H1 (cell line): Measurements from ENCODE around the gene AGPAT3. TPM values are rescaled to one million over a fixed set of nuclear protein-coding genes. Genes with fewer than 3 reads are reported as not detected.

Source experiments
- CTCF ChIA-PET: fragments of 300-600 bp; sonication (Branson Sonifier 250); formaldehyde crosslinking; loops from one replicate; lab custom pipeline; 2021; ENCODE audit not compliant: partially characterized antibody; lab: Charles Lee
- POLR2A ChIA-PET: fragments of 300-600 bp; sonication (Branson Sonifier 250); formaldehyde crosslinking; loops from one replicate; lab custom pipeline; 2021; ENCODE audit warnings: inconsistent platforms; ENCODE audit not compliant: partially characterized antibody; lab: Charles Lee
- DNase-seq, 2 experiments: peaks; one replicate each; pipeline versions ENCODE4 v3.0.0 to v3.0.0-alpha.2; 2010 to 2022; ENCODE audit warnings: low spot score in 2 of 2, low read depth in 1 of 2, mixed read lengths in 1 of 2
- FAIRE-seq: peaks from 2 replicates; lab custom pipeline; 2011; peaks lifted over from hg19 to GRCh38; lab: Jason Lieb, UNC
- H2AFZ ChIP-seq: 2 replicates; pipeline ENCODE4 v1.8.1; 2012; ENCODE audit warnings: low read length, inconsistent platforms
- H2AK5ac ChIP-seq: 2 replicates; pipeline ENCODE4 v1.6.1; 2013; ENCODE audit warnings: low read depth, low read length
- H2BK120ac ChIP-seq: replicated peaks from 2 replicates; pipeline ENCODE3; 2013; ENCODE audit warnings: low read depth, low read length, inconsistent platforms
- H2BK12ac ChIP-seq: 2 replicates; pipeline ENCODE4 v1.6.1; 2013; ENCODE audit warnings: low read depth, low read length
- H2BK15ac ChIP-seq: 2 replicates; pipeline ENCODE4 v1.6.1; 2013; ENCODE audit warnings: low read length
- H2BK20ac ChIP-seq: 2 replicates; pipeline ENCODE4 v1.6.1; 2013; ENCODE audit warnings: low read length
- H2BK5ac ChIP-seq: 2 replicates; pipeline ENCODE4 v1.6.1; 2013; ENCODE audit warnings: low read depth, low read length
- H3K14ac ChIP-seq: 2 replicates; pipeline ENCODE4 v1.6.1; 2013; ENCODE audit warnings: inconsistent platforms; ENCODE audit not compliant: insufficient read length
- H3K18ac ChIP-seq: 2 replicates; pipeline ENCODE4 v1.6.1; 2013; ENCODE audit warnings: low read length; ENCODE audit errors: extremely low read depth
- H3K23ac ChIP-seq: 2 replicates; pipeline ENCODE4 v1.6.1; 2013; ENCODE audit warnings: inconsistent platforms; ENCODE audit not compliant: insufficient read length
- H3K23me2 ChIP-seq: 2 replicates; pipeline ENCODE4 v1.6.1; 2013; ENCODE audit warnings: low read depth, low read length
- H3K27ac ChIP-seq: 2 replicates; pipeline ENCODE4 v1.6.1; 2011; ENCODE audit warnings: low read depth, low read length, inconsistent platforms
- H3K27me3 ChIP-seq, 4 experiments: replicated peaks in 1 of 4; 1 replicate in 1 of 4; 2 replicates in 3 of 4; pipeline versions ENCODE4 v1.6.1 to v1.8.1; 2011 to 2013; ENCODE audit warnings: low read length in 3 of 4, mild to moderate bottlenecking in 3 of 4, inconsistent platforms in 2 of 4, mixed read lengths in 2 of 4, moderate library complexity in 1 of 4; ENCODE audit not compliant: control insufficient read depth in 3 of 4, insufficient read depth in 3 of 4; ENCODE audit errors: extremely low read depth in 1 of 4
- H3K36me3 ChIP-seq, 4 experiments: 2 replicates each; pipeline versions ENCODE4 v1.6.1 to v1.8.1; 2011 to 2013; ENCODE audit warnings: mild to moderate bottlenecking in 4 of 4, low read length in 3 of 4, moderate library complexity in 2 of 4, control low read depth in 1 of 4, inconsistent platforms in 1 of 4; ENCODE audit not compliant: insufficient read depth in 4 of 4, control insufficient read depth in 2 of 4
- H3K4ac ChIP-seq: replicated peaks from 2 replicates; pipeline ENCODE3; 2013; ENCODE audit warnings: low read length, low read depth, mixed read lengths, inconsistent platforms; ENCODE audit not compliant: insufficient read length
- H3K4me1 ChIP-seq, 4 experiments: replicated peaks in 1 of 4; 1 replicate in 1 of 4; 2 replicates in 3 of 4; pipeline versions ENCODE4 v1.6.1 to v1.8.1; 2011 to 2013; ENCODE audit warnings: low read length in 3 of 4, inconsistent platforms in 2 of 4, mixed read lengths in 1 of 4; ENCODE audit not compliant: insufficient read depth in 4 of 4, control insufficient read depth in 3 of 4
- H3K4me2 ChIP-seq, 2 experiments: 2 replicates each; pipeline versions ENCODE4 v1.6.1 to v1.8.1; 2011 to 2013; ENCODE audit warnings: low read depth in 2 of 2, low read length in 2 of 2, control low read depth in 1 of 2, inconsistent platforms in 1 of 2, mild to moderate bottlenecking in 1 of 2; ENCODE audit not compliant: insufficient read depth in 1 of 2
- H3K4me3 ChIP-seq, 4 experiments: fragments of 200-600, 300-600 bp in 1 of 4; sonication (generic), shearing (Covaris generic), sonication (Bioruptor Twin) in 1 of 4; 2 replicates each; pipeline versions ENCODE4 v1.5.1 to v1.8.1; 2011 to 2016; ENCODE audit warnings: low read length in 4 of 4, low read depth in 3 of 4, control low read depth in 2 of 4, inconsistent platforms in 2 of 4, mild to moderate bottlenecking in 2 of 4, mixed read lengths in 1 of 4, moderate library complexity in 1 of 4; ENCODE audit not compliant: insufficient read depth in 2 of 4; ENCODE audit errors: extremely low read depth in 1 of 4
- H3K56ac ChIP-seq: replicated peaks from 2 replicates; pipeline ENCODE3; 2013; ENCODE audit warnings: low read depth, mild to moderate bottlenecking, mixed read lengths, low read length, inconsistent platforms; ENCODE audit not compliant: insufficient read length
- H3K79me1 ChIP-seq: 2 replicates; pipeline ENCODE4 v1.6.1; 2013; ENCODE audit warnings: low read depth, low read length, control low read depth
- H3K79me2 ChIP-seq, 2 experiments: 2 replicates each; pipeline versions ENCODE4 v1.6.1 to v1.8.1; 2012 to 2013; ENCODE audit warnings: low read length in 2 of 2, mild to moderate bottlenecking in 2 of 2, inconsistent platforms in 1 of 2; ENCODE audit not compliant: insufficient read depth in 2 of 2, control insufficient read depth in 1 of 2
- H3K9ac ChIP-seq, 4 experiments: replicated peaks in 1 of 4; 1 replicate in 1 of 4; 2 replicates in 3 of 4; pipeline versions ENCODE4 v1.6.1 to v1.8.1; 2011 to 2013; ENCODE audit warnings: low read depth in 3 of 4, low read length in 3 of 4, control low read depth in 2 of 4, mild to moderate bottlenecking in 2 of 4, moderate library complexity in 2 of 4, inconsistent platforms in 1 of 4; ENCODE audit errors: extremely low read depth in 1 of 4
- H3K9me3 ChIP-seq, 2 experiments: 2 replicates each; pipeline versions ENCODE4 v1.6.1 to v1.8.1; 2012 to 2013; ENCODE audit warnings: mild to moderate bottlenecking in 2 of 2, moderate library complexity in 2 of 2, control low read depth in 1 of 2, inconsistent platforms in 1 of 2, low read depth in 1 of 2, low read length in 1 of 2, mixed read lengths in 1 of 2; ENCODE audit not compliant: insufficient read depth in 2 of 2
- H4K20me1 ChIP-seq, 2 experiments: replicated peaks in 1 of 2; 2 replicates each; pipeline versions ENCODE3 to v1.8.1; 2011 to 2013; ENCODE audit warnings: inconsistent platforms in 2 of 2, low read length in 2 of 2, mild to moderate bottlenecking in 1 of 2; ENCODE audit not compliant: insufficient read depth in 2 of 2, control insufficient read depth in 1 of 2
- H4K5ac ChIP-seq: 2 replicates; pipeline ENCODE4 v1.6.1; 2013; ENCODE audit warnings: low read length, low read depth, mixed read lengths, inconsistent platforms; ENCODE audit not compliant: insufficient read length
- H4K8ac ChIP-seq: 2 replicates; pipeline ENCODE4 v1.8.0; 2013; ENCODE audit warnings: mild to moderate bottlenecking, moderate library complexity, low read length, inconsistent platforms; ENCODE audit not compliant: insufficient read depth; ENCODE audit errors: extremely low read depth
- H4K91ac ChIP-seq: replicated peaks from 2 replicates; pipeline ENCODE3; 2013; ENCODE audit warnings: low read length, mixed read lengths, inconsistent platforms; ENCODE audit not compliant: insufficient read length
- BRCA1 ChIP-seq: IDR thresholded peaks from 2 replicates; pipeline ENCODE4 v1.6.1; 2012; ENCODE audit warnings: low read depth, low read length, improper control_type of control experiment
- CEBPB ChIP-seq: IDR thresholded peaks from 2 replicates; pipeline ENCODE4 v1.6.1; 2012; ENCODE audit warnings: low read depth, low read length
- CREB1 ChIP-seq: IDR thresholded peaks from 2 replicates; pipeline ENCODE4 v1.6.1; 2012; ENCODE audit warnings: inconsistent platforms
- EP300 ChIP-seq, 2 experiments: IDR thresholded peaks; 1 replicate in 1 of 2; 2 replicates in 1 of 2; pipeline ENCODE4 v1.6.1; 2011 to 2012; ENCODE audit warnings: low read depth in 2 of 2, low read length in 2 of 2, mild to moderate bottlenecking in 2 of 2, borderline replicate concordance in 1 of 2, inconsistent platforms in 1 of 2, moderate library complexity in 1 of 2
- EZH2 ChIP-seq: fragments of 200-600 bp; sonication (generic); IDR thresholded peaks from 2 replicates; pipeline ENCODE4 v1.7.1; 2012; ENCODE audit warnings: low read depth, mild to moderate bottlenecking, moderate library complexity, low read length, inconsistent platforms; ENCODE audit not compliant: severe bottlenecking
- FOSL1 ChIP-seq: IDR thresholded peaks from 2 replicates; pipeline ENCODE4 v1.6.1; 2011; ENCODE audit warnings: mild to moderate bottlenecking, low read depth, low read length, moderate library complexity; ENCODE audit not compliant: insufficient read depth
- GTF2F1 ChIP-seq: IDR thresholded peaks from 2 replicates; pipeline ENCODE4 v1.6.1; 2012; ENCODE audit warnings: low read depth, low read length, improper control_type of control experiment, borderline replicate concordance
- HDAC6 ChIP-seq: IDR thresholded peaks from one replicate; pipeline ENCODE4 v1.7.1; 2012; ENCODE audit warnings: low read depth, mild to moderate bottlenecking, inconsistent platforms, low read length, moderate library complexity
- KDM1A ChIP-seq: fragments of 200-600, 300-600 bp; sonication (generic); IDR thresholded peaks from 2 replicates; pipeline ENCODE4 v1.7.1; 2016; ENCODE audit warnings: mild to moderate bottlenecking, low read length, borderline replicate concordance
- KDM4A ChIP-seq: IDR thresholded peaks from one replicate; pipeline ENCODE4 v1.7.1; 2012; ENCODE audit warnings: low read depth, mild to moderate bottlenecking, moderate library complexity, low read length, inconsistent platforms; ENCODE audit not compliant: severe bottlenecking
- PHF8 ChIP-seq: fragments of 200-600 bp; sonication (generic); conservative IDR thresholded peaks from 2 replicates; pipeline ENCODE4 v1.7.1; 2012; ENCODE audit warnings: low read depth, mild to moderate bottlenecking, inconsistent platforms, low read length, moderate library complexity
- POU5F1 ChIP-seq: IDR thresholded peaks from 2 replicates; pipeline ENCODE4 v1.6.1; 2011; ENCODE audit warnings: low read depth, mild to moderate bottlenecking, low read length, moderate library complexity
- SP4 ChIP-seq: IDR thresholded peaks from 2 replicates; pipeline ENCODE4 v1.6.1; 2012; ENCODE audit warnings: low read length, inconsistent platforms
- TAF1 ChIP-seq: IDR thresholded peaks from 2 replicates; pipeline ENCODE4 v1.6.1; 2011; ENCODE audit warnings: mild to moderate bottlenecking, low read depth, low read length
- TAF7 ChIP-seq: optimal IDR thresholded peaks from 2 replicates; pipeline ENCODE3; 2011; ENCODE audit warnings: low read depth, mild to moderate bottlenecking, inconsistent platforms, low read length, moderate library complexity, borderline replicate concordance
- WGBS, 2 experiments: shearing (Covaris generic) in 1 of 2; methylation state at CpG; one replicate each; pipeline versions ENCODE4 v1.1.6 to v1.1.7; 2013 to 2015; ENCODE audit warnings: low lambda C conversion rate in 2 of 2, mixed read lengths in 2 of 2, inconsistent platforms in 1 of 2, low coverage in 1 of 2, missing lambda C conversion rate in 1 of 2; ENCODE audit not compliant: insufficient replicate concordance in 2 of 2, insufficient coverage in 1 of 2, insufficient read length in 1 of 2; ENCODE audit errors: extremely low coverage in 1 of 2, missing lambda C conversion rate in 1 of 2; 5-methylcytosine and 5-hydroxymethylcytosine counted together
- polyA plus RNA-seq, 7 experiments: library from polyadenylated mRNA; depleted of rRNA in 3 of 7; stranded (reverse) in 5 of 7; unstranded in 2 of 7; fragments of >200 nt in 5 of 7; fragments of 200-250 nt in 2 of 7; gene quantifications; 1 replicate in 5 of 7; 2 replicates in 1 of 7; 4 replicates in 1 of 7; pipeline versions ENCODE4 v1.2.1 to v1.2.3, GENCODE V29; 2011 to 2013; ENCODE audit warnings: missing spikeins in 2 of 7, mixed read lengths in 2 of 7
- total RNA-seq: library from RNA; stranded (reverse); fragmentation: NEBNext Ultra II Directional; extraction: Animal tissue kit (Norgen Biotek cat#: 25700); gene quantifications from 2 replicates; pipeline ENCODE4 v1.2.1, GENCODE V29; 2021

The AGPAT3 gene
- total and polyA plus RNA-seq, 2 of the 8 experiments (the other 6 are each of a cell fraction or from before 2014, with no cell fraction given): 5.8 to 7.3 TPM

GRCh38 chr21:43954896-43955295 lies 89.9 kb downstream of the AGPAT3 start:
- Histone ChIP-seq H3K79me1 (no peaks in the 10 kb centered on the region; the same call in none of the 2 replicates), H3K79me2 (no peaks in the 10 kb centered on the region), H3K14ac (no peak overlapping the region), H4K5ac (no peak overlapping the region), H2AFZ (no peak overlapping the region), H2AK5ac (no peak overlapping the region), H3K56ac (no peak overlapping the region), H4K91ac (no peak overlapping the region), H3K4me2 (no peak overlapping the region), H3K23ac (no peak overlapping the region), H2BK120ac (no peak overlapping the region), H4K8ac (no peak overlapping the region; the same call in 1 of the 2 replicates), H3K36me3 (no peaks in the 10 kb centered on the region), H4K20me1 (peaks cover 0 to 14% of the 10 kb centered on the region in 2 experiments), H2BK15ac (no peak overlapping the region), H3K4me1 (peaks cover 0 to 8% (median 2%) of the 10 kb centered on the region in 4 experiments; a peak in 4 of 7 replicates), H3K9me3 (no peaks in the 10 kb centered on the region), H3K4ac (no peak overlapping the region), H3K23me2 (peaks cover 14% of the 10 kb centered on the region; the same call in 1 of the 2 replicates), H2BK20ac (no peak overlapping the region), H3K27me3 (no peaks in the 10 kb centered on the region; a peak in 1 of 7 replicates), H3K18ac (no peak overlapping the region), H3K9ac (no peak overlapping the region), H3K4me3 (no peak overlapping the region), H3K27ac (no peak overlapping the region), H2BK5ac (no peak overlapping the region), H2BK12ac (no peak overlapping the region)
- DNase-seq (no peak), FAIRE-seq (no peak)
- WGBS, 2 experiments: 92% methylated on average over 19 of the region's 19 CpGs; no CpG with 5 or more reads in 1 of the 2 experiments
- POLR2A ChIA-PET: interaction anchor here (1.2 kb wide), 1 partner anchor 148 kb away, joined by 3 read pairs; no protein-coding TSS in a partner anchor
- CTCF ChIA-PET: interaction anchor here (0.8 to 8.6 kb wide), 4 partner anchors 9 to 144 kb away, joined by 3 to 80 read pairs (median 4); no protein-coding TSS in a partner anchor
- TF ChIP-seq SP4 (no peak), HDAC6 (no peak), GTF2F1 (no peak), KDM1A (no peak), EZH2 (no peak), EP300 (IDR thresholded peaks at IDR 0.05; ENCODE audit: borderline replicate concordance in 1 of 2, low read depth in 2 of 2, low read length in 2 of 2) (no peak), CEBPB (no peak), BRCA1 (no peak), TAF7 (no peak), KDM4A (no peak), CREB1 (no peak), FOSL1 (no peak), POU5F1 (no peak), TAF1 (no peak), PHF8 (no peak)
